SKM-1 (cell line): ENCODE measurements around the gene MBNL2.

Experiments
- DNase-seq: peaks from one replicate; lab custom pipeline; 2025; ENCODE audit not compliant: unreplicated experiment; lab: John Stamatoyannopoulos, UW

MBNL2 gene

DNA sequence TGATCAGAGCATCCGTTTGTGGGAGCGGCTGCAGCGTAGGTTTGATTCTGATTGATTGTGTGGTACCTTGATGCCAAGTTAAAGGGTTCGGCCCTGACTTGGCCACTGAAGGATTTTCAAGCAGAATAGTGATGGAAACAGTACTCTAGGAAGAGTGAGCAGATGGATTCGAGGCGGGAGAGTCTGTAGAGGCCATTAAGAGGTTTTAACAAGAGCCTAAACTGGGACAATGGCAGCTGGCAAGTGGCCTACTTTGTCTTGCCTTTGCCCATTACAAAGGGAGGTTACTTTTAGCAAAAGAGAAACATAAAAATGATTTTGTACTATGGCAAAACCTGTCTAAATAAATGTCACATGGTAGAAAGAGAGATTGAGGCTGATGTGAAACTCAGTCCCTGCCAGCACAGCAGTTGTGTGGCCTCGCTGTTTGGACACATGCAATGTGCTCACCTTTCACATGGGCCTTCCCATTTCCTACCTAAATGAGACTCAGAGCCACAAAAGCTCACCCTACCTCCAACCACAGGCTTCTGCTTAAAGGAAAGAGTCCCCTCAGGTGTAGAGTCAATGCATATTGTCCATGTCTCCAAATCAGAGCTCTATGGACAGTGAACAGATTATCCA, 149.5 kb downstream of the MBNL2 start:
- no peak for DNase-seq

GRCh38 chr13:97372936-97373335, 150.8 kb downstream of the MBNL2 start:
- no peak for DNase-seq

- no peak for DNase-seq
Observed at GRCh38 chr13:97373787-97374186, 151.7 kb downstream of the MBNL2 start.

- no peak for DNase-seq
Observed at GRCh38 chr13:97376981-97377380, 154.8 kb downstream of the MBNL2 start.

GRCh38 chr13:97379386-97379785, 157.3 kb downstream of the MBNL2 start:
- no peak for DNase-seq

DNA sequence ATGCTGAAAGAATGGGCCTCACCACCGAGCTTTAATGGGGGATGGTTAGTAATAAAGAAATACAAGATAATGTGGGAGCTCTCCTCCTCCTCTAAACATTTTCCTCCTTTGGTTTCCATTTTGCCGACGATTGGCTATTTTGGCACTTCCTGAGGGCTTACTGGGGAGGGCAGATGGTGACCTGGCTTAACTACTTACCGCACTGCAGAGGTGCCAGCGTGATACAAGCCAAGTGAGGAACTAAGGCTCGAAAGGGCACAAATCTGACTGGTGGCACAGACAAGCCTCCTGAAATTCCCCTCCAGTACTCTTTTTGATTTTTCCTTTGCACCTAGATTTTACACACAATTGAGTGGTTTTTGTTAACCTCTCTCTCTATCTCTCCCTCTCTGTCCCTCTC, 158.6 kb downstream of the MBNL2 start:
- no peak for DNase-seq

GRCh38 chr13:97381189-97381588, 159.1 kb downstream of the MBNL2 start:
- DNase-seq: no peak

GRCh38 chr13:97382276-97382675, 160.1 kb downstream of the MBNL2 start:
- no peak for DNase-seq

DNA sequence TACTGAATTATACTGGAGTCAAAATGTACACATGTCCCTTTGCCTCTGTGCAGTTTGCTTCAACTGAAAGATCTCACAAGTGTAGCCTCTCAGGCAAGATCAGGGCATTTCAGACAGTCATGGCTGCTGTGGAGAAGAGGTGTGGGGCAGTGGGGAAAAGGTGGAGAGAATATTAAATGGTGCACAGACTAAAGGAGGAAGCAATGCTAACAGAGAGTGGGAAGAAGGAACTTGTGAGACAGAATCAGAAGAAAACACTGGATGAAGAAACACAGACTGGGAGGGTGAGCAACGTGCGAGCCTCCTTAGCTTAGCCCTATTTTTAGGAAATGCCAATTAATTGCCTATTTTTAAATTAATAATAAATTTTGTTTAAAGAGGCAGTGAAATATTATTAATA, 162.2 kb downstream of the MBNL2 start:
- peak; percentile 15 for DNase-seq

DNA sequence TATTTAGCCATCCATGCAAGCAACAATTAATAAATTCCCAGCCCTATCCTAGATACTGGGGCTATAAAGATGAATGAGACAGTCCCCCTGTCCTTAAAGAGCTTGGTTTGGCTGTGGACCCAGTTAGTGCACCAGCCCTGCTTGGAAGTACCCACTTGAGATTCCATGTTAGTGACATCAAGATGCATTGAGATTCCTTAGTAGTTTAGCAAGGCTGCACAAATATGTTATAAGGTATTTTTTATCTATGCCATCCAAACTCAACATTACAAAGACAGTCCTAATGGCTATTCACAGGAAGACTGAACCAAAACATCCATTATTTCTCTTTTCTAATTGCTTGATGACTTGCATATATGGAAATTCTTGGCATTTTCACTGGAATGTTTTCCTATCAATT, 163.0 kb downstream of the MBNL2 start:
- DNase-seq: no peak

DNA sequence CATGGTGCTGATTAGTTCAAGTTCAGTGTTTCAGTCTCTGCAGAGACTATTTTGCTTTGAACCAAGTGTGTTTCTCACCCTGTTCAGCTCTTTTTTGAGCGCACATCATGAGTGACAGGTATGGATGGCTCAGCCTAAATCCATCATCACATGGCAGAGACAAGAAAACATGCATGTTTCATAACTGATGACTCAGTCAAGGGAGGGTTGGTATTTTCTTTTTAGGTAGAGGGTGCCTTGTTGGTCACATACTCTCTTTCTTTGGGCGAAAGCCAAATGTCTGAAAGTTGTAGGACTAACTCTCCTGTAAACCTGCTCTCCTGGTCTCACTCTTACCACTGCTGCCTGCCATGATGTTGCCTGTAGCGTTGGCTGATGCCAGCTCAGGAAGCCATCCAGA, 163.7 kb downstream of the MBNL2 start:
- DNase-seq: no peak

DNA sequence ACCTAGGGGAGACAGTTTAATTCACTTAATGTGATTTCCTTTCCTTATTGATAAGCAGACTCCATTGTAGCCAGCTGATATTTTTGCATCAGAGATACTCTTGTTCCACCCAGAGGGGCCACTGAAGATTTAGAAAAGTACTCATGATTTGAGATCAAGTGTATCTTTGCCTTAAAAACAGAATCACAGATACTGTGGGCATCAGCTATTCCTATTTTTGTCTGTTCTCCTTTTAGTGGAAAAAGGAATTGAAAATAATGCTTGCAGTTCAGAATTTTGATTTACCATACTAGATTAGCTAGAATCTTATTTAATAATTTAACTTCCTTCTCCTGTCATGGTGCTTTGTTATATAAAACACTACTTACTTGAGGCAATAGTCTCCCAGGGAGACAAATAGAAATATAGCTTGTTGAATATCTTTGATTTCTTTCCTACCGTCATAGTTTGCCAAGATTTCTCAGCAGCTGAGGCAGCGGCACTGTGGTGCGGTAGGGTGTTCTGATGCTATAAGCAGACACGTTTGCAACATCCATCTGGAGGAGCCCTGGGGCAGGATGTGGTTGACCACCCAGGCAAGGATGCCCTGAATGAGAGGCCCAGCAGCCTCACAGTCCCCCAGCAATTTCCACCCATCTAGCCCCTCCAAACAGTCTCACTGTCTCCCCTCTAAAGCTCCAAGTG, 164.8 kb downstream of the MBNL2 start:
- DNase-seq: peak; percentile 70

DNA sequence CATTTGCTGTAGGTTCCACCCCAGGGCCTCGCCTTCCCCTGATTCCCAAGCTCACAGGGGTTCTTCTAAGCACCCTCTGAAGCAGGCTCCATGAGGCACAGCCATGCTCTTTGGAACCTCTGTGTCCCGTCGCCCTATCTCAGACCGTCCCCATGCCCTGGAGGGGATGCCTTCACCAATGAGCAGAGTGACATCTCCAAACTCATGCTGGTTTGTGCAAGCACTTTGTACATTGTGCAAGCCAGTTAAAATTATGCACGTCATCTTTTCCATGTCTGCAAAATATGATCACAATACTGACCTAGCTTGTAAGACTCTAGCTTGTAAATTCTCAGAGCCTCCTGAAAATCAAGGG, 165.3 kb downstream of the MBNL2 start:
- DNase-seq: peak; percentile 68

- DNase-seq: peak; percentile 53
Observed at GRCh38 chr13:97387890-97388289, 165.8 kb downstream of the MBNL2 start.

- no peak for DNase-seq
Observed at GRCh38 chr13:97388373-97388772, 166.2 kb downstream of the MBNL2 start.

- DNase-seq: no peak
Observed at GRCh38 chr13:97390941-97391600, 168.9 kb downstream of the MBNL2 start.

- no peak for DNase-seq
Observed at GRCh38 chr13:97392020-97392419, 169.9 kb downstream of the MBNL2 start.

DNA sequence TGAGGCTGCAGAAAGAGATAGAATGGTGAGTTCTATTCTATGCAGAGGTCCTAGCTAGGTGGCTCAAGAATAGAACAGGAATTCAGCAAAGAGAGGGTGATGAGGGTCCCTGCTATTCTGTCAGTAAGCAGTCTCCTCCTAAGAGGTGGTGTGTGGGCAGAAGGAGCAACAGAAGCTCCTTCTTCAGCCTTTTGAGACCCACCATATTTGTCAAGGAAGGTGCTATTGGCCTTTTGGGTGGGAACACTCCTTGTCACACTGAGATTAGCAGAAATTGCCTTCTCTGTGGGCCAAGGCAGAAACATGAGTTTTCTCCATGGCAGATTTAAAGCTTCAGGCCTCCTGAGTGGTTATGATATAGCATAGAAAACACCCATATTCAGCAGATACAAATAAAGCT, 172.4 kb downstream of the MBNL2 start:
- DNase-seq: no peak

DNA sequence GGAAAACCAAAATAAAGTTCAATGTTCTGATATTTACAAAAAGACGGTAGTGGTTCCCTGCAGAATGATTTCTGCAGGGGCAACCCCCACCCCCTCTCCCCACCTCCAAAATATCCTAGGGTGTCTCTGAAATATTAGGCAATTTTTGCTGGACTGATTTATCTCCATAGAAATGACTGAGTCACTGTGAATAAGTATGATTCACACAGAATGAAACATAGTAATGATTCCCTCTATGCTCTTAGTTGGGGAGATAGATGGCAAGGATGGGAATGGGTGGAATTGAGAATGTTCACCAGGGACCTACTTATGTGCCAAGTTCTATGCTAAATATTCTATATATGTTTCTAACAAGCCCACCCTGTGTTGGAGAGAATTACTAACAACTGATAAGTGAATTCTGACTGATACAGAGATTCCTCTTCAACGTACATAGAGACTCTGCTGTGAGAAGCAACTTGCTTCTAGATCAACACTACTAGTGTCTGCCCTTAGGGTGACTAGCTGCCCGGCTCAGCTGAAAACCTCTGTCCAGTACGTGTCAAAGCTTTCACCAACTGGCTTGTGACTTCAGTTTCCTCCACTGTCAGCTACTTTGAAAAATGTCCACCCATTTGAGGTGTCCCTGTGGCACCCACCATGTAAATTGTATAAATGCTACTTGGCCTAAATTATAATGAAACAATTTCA, 173.5 kb downstream of the MBNL2 start:
- no peak for DNase-seq

DNA sequence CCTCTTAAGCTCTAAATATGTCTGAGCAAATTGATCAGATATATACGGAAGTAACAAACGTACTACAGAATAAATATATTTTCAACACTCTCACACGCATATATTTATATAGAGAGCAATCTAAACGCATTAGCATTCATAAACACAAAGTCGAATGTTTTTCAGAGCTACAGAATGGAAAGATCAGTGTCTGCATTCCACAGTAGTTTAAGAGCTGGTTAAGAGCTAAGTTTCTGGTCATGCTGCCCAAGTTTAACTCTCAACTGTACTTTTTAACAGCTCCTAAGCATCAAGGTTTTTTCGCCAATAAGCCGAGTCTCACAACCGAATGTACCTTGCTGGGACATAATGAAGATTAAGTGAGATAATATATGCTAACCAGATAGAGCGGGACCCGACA, 175.1 kb downstream of the MBNL2 start:
- DNase-seq: no peak

GRCh38 chr13:97401421-97401820, 179.3 kb downstream of the MBNL2 start:
- no peak for DNase-seq
